RCC 7860 (cell line): ENCODE measurements around the gene IGIP.

ENCODE experiments used
- DNase-seq: peaks from one replicate; pipeline ENCODE4 v3.0.0-alpha.2; 2015; ENCODE audit warnings: low spot score
- FAIRE-seq: peaks from 2 replicates; lab custom pipeline; 2012; peaks lifted over from hg19 to GRCh38; lab: Jason Lieb, UNC

IGIP gene

DNA sequence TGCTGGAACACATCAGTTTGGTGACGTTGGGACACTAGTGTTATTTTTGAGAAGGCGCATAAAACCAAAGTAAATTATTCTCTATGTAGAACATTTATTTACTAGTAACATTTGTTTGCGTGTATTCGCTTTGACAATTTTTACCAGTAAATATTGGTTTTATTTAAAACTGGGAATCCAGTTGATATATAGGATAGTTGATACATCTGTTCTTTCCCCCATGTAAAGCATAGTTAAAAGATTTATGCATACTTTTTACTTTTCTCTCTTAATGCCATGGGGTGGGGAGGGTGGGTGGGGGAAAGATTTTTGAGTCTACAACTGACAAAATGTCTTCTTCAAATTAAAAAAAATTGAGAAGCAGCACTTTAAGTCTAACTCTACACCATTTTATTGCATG lies at the start of gene IGIP:
Gene IGIP, plus strand, starts transcription at position 301 of the 400 bp plus-strand sequence. CDS start 2,540 bp downstream, outside the sequence.
- no peak for FAIRE-seq
- no peak for DNase-seq

GRCh38 chr5:140076142-140076541 lies 49.6 kb upstream of the IGIP start:
- DNase-seq, result no peak
- FAIRE-seq, result no peak

- FAIRE-seq, result no peak
- DNase-seq, result no peak
Measured at GRCh38 chr5:140076788-140077187, 48.9 kb upstream of the IGIP start.

DNA sequence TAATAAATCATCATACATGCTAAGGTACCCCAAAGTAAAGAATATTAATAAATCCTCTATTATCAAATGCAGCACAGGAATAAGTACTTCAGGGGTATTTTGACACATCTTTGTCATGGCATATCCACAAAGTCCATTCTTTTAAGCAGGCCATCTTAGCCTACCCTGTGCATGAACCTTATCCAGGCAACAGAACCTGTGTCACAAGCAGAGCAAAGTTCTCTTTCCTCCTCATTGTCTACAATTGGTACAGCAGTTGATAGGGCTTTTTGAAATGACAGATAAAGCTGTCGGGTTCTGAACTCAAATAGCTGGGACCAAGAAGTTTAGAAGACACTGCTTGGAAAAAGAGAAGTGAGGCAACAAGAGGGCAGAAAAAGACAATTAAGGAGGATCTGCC lies 42.6 kb upstream of the IGIP start:
- FAIRE-seq, result no peak
- no peak for DNase-seq

GRCh38 chr5:140083650-140084049 lies 42.1 kb upstream of the IGIP start:
- DNase-seq (no peak), FAIRE-seq (no peak)

- DNase-seq (no peak), FAIRE-seq (no peak)
Measured at GRCh38 chr5:140084541-140084940, 41.2 kb upstream of the IGIP start.

DNA sequence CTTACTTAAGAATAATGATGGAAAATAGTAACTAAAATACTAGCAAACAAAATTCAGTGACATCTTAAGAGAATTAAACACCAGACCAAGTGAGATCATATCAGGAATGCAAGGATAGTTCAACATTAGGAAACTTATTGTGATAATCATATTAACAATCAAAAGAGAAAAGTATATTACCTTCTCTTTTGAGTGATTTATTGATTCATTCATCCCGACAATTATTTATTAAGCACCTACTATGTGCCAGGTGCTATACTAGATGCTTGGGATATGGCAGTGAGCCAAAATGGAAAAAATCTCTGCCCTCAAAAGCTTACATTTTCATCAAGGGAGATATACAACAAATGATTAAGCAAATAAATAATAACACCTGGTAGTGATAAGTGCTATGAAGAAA lies 35.5 kb upstream of the IGIP start:
- FAIRE-seq, result no peak
- no peak for DNase-seq

- FAIRE-seq (no peak), DNase-seq (no peak)
Measured at GRCh38 chr5:140093179-140093578, 32.6 kb upstream of the IGIP start.

- DNase-seq (no peak), FAIRE-seq (no peak)
Measured at GRCh38 chr5:140093866-140094265, 31.9 kb upstream of the IGIP start.

DNA sequence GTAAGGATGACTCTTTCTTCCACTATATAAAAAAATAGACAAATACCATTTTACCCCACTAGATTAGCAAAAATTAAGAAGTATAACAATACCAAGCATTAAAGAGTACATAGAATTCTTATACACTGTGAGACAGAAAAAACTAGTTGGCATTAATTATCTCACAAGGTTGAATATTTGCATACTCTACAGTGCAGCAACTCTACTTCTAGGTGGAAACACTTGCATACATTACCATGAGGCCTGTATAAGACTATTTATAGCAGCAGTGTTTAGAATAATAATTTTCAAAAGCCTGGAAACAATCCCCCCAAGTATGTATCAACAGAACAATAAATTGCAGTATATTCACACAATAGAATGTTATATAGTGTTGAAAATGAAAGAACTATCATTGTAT lies 30.8 kb upstream of the IGIP start:
- no peak for DNase-seq
- no peak for FAIRE-seq

DNA sequence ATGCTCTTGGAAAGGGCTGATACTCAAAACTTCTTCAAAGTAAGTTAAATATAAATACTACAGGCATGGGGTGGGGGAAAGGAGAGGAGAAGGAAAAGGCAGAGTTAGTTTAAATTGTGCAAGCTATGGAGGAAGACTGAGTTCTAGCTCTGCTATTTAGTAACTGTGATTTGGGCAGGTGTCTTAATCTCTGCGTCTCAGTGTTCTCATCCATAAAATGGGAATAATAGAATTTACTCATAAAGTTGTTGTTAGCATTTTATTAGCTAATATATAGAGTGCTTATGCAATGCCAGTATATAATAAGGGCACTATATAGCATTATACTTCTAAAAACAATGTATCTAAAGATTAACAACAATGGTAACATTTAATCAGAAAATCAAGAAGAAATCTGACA lies 24.6 kb upstream of the IGIP start:
- DNase-seq, result no peak
- no peak for FAIRE-seq

DNA sequence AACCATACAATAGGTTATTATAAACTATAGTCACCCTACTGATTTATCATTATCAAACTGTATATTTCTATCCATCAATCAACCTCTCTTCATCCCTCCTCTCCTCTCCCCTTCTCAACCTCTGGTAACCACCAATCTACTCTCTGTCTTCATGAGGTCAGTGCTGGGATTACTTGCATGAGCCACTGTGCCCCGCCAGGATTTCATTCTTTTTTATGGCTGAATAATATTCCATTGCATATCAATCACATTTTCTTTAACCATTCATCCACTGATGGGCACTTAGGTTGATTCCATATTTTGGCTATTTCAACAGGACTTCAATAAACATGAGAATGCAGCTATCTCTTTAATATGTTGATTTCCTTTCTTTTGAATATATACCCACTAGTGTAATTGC lies 22.6 kb upstream of the IGIP start:
- no peak for FAIRE-seq
- DNase-seq, result no peak

DNA sequence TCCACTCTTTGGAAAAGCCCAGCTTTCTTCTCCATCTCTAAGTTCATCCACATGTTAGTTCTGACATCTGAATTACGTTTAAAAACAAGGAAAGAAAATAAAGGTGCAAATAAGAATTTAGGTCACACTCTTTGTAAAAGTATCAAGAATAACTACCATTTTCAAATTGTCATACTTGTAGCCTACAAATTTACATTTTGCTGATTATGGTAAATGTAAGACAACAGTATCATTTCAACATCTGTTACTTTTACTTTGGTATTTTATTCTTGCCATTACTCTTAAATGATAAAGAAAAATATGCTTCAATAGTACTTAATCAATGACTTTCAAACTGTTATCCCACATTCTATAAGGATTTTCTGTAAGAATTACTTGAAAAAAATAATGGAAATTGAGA lies 21.6 kb upstream of the IGIP start:
- no peak for DNase-seq
- FAIRE-seq, result no peak

GRCh38 chr5:140106101-140106500 lies 19.6 kb upstream of the IGIP start:
- no peak for DNase-seq
- FAIRE-seq, result no peak

GRCh38 chr5:140106805-140107311 lies 18.9 kb upstream of the IGIP start:
- no peak for DNase-seq
- no peak for FAIRE-seq

DNA sequence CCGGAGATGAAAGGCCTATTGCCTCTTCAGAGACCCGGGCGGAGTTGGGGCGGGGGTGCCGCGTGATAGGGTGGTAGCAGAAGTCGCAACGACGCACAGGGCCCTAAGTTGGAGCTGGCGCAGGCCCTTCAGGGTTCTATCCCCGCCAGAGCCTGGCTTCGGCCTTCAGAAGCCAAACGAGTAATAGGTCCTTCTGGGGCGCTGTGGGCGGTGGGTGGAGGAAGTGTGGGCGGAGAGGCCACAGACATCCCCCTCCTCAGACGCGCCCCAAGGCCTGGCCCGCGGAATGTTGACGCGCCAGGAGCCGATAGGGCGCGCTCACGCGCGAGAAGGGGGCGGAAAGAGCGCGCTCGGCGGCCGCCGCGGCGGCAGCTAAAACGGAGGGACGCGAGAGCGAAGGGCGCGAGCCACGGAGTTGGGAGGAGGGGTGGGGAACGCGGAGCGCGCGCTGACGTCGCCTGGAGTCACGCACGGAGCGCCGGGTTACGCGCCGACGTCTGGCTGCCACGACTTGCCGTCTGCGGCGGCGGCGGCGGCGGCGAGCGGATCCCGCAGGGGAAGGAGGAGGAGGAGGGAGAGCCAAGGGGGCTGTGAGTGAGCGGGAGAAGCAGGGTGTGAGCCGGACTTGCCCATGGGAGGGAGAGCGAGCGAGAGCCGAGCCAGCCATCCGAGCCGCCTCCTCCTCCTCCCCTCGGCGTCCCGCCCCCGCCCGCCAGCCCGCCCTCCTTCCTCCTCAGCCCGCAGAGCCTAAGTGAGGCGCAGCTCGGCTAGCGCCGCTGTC lies 18.2 kb upstream of the IGIP start:
- FAIRE-seq (no peak), DNase-seq (peak; percentile 77)

GRCh38 chr5:140108093-140109017 lies 17.4 kb upstream of the IGIP start:
- FAIRE-seq (no peak), DNase-seq (no peak)

DNA sequence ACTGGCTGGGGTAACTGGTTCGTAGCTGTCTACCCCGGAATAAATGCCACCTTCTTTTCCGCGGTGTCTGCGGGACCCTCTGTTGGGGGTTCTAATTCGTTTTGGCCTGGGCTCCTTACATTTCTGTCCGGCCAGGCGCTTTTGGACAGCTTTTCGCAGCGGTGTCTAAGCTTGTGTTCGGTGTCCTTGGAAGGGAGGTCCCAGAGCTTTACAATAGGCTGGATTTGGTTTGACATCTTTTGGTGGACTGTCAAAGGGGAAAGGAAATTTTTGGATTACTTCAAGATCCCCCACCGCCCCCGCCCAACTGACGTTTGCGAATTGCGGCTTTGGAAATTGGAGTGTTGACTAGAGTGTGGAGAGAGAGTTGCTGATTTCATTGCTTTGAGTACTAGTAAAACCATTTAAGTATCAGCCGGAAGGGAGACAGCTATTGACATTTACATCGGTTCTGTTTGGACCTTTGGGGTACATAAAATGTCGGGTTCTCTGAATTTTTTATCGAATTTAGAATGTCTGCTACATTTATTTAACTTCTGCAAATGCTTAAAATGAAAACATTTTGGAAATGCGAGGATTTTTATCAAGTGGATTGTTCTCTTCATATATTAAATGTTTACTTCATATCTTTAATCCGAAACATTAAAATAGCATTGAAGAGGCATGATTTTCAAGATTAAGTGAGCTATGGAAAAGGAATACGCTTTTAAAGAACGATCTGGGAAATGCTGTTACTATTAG lies 16.5 kb upstream of the IGIP start:
- FAIRE-seq, result no peak
- DNase-seq, result no peak

DNA sequence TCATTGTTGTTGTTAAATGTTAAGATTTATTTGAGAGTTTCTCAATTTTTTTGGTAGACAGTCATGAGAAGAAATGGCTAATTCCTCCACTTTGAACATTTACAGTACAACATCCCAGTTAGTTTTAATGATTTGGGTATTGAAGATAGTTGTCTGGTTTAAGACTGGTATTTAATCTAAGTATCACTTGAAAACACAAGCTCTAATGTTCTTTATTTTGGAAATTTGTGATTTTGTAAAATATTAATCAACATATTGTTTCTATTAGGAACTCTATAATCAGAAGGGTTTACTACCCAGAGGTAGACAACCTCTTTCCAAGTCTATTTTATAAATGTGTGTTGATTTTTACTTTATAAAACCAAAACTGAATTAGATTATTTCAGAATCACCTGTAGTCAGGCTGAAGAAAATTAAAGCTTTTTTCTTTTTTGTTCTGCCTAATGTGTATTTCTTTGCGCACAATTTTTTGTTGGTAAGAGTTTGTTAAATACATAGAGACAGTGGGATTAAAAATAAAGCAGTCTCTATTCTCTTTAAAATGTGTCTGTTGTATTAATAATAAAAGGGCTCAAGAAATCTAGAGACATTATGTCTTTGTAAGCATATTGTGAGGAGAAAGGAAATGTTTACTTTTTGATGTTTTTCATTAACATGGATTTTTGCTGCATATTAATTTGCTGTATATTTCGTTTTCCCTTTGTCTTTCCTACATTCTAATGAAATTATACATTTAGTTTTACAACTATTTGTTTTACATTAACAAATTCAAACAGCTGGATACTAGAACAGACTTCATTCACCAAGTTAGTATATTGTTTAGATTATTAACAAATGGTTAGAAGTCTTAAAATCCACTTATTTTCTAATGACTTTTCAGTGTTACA lies 15.7 kb upstream of the IGIP start:
- FAIRE-seq (no peak), DNase-seq (no peak)

GRCh38 chr5:140110646-140110957 lies 15.1 kb upstream of the IGIP start:
- DNase-seq, result no peak
- FAIRE-seq, result no peak
